A549 (cell line): Measurements from ENCODE around the gene ZNF385D. TPM values are rescaled to one million over a fixed set of nuclear protein-coding genes. Genes with fewer than 3 reads are reported as not detected.

Experiments
- ATAC-seq, 2 experiments: fragments of 200-7000 bp in 1 of 2; fragments of >200 bp in 1 of 2; cut with Nextera tagmentation in 1 of 2; cut with Tn5 transposase in 1 of 2; 3 replicates each; pipeline versions ENCODE4 v1.8.0 to v1.9.1; 2018 to 2020; ENCODE audit warnings: mild to moderate bottlenecking in 1 of 2, moderate library complexity in 1 of 2
- CTCF ChIA-PET: fragments of 300-600 bp; sonication (Branson Sonifier 250); formaldehyde crosslinking; extraction: SDS; loops from one replicate; lab custom pipeline; 2021; ENCODE audit warnings: antibody characterized with exemption, inconsistent platforms; lab: Yijun Ruan, JAX
- POLR2A ChIA-PET: fragments of 350-600 bp; formaldehyde crosslinking; extraction: SDS; loops from one replicate; lab custom pipeline; 2021; ENCODE audit warnings: antibody characterized with exemption, inconsistent platforms; lab: Yijun Ruan, JAX
- DNase-seq, 2 experiments: peaks; one replicate each; pipeline versions ENCODE4 v3.0.0 to v3.0.0-alpha.2; 2011 to 2016; ENCODE audit warnings: low read depth in 1 of 2, low spot score in 1 of 2
- FAIRE-seq: peaks from 2 replicates; lab custom pipeline; 2011; peaks lifted over from hg19 to GRCh38; lab: Jason Lieb, UNC
- H3K27ac ChIP-seq, 2 experiments: fragments of >200 bp; sonication (Bioruptor Twin); formaldehyde crosslinking; 3 replicates each; pipeline ENCODE4 v1.5.1; 2016 to 2017
- H3K4me1 ChIP-seq: fragments of >200 bp; sonication (Bioruptor Twin); formaldehyde crosslinking; 3 replicates; pipeline ENCODE4 v1.6.1; 2016
- H3K4me2 ChIP-seq: fragments of >200 bp; sonication (Bioruptor Twin); formaldehyde crosslinking; 3 replicates; pipeline ENCODE4 v1.6.1; 2016
- H3K4me3 ChIP-seq: fragments of >200 bp; sonication (Bioruptor Twin); formaldehyde crosslinking; 3 replicates; pipeline ENCODE4 v1.5.1; 2016
- H3K9me3 ChIP-seq: fragments of >200 bp; sonication (Bioruptor Twin); formaldehyde crosslinking; 3 replicates; pipeline ENCODE4 v1.6.1; 2016
- CHD2 ChIP-seq: fragments of 150-350 bp; IDR thresholded peaks from 2 replicates; pipeline ENCODE4 v1.6.1; 2014; ENCODE audit warnings: low read length; ENCODE audit not compliant: partially characterized antibody
- CHD4 ChIP-seq: fragments of 200-600 bp; sonication (generic); IDR thresholded peaks from 2 replicates; pipeline ENCODE4 v1.6.1; 2016; ENCODE audit warnings: antibody characterized with exemption, mild to moderate bottlenecking, borderline replicate concordance
- ELK1 ChIP-seq: fragments of 150-350 bp; IDR thresholded peaks from 2 replicates; pipeline ENCODE4 v1.6.1; 2014; ENCODE audit warnings: low read depth, mild to moderate bottlenecking, low read length
- EP300 ChIP-seq, 2 experiments: fragments of >200 bp; sonication (Bioruptor Twin); formaldehyde crosslinking; IDR thresholded peaks; 2 replicates in 1 of 2; 3 replicates in 1 of 2; pipeline ENCODE4 v1.6.1; 2016 to 2017
- ESRRA ChIP-seq: fragments of 150-350 bp; IDR thresholded peaks from 2 replicates; pipeline ENCODE4 v1.6.1; 2014; ENCODE audit warnings: mild to moderate bottlenecking, low read length, borderline replicate concordance
- FOSB ChIP-seq: fragments of 250-450 bp; sonication (Bioruptor Pico); IDR thresholded peaks from 2 replicates; pipeline ENCODE4 v1.5.0; 2020; ENCODE audit warnings: mild to moderate bottlenecking, moderate library complexity
- FOSL2 ChIP-seq, 2 experiments: fragments of 450-650 bp in 1 of 2; fragments of >200 bp in 1 of 2; sonication (Bioruptor Twin) in 1 of 2; formaldehyde crosslinking; IDR thresholded peaks; 2 replicates each; pipeline versions ENCODE4 v1.5.0 to v1.6.1; 2016 to 2020; ENCODE audit warnings: mild to moderate bottlenecking in 1 of 2, moderate library complexity in 1 of 2
- HOXB13 ChIP-seq: fragments of 250-450 bp; sonication (Bioruptor Pico); IDR thresholded peaks from 2 replicates; pipeline ENCODE4 v1.5.0; 2020; ENCODE audit warnings: low read depth, mild to moderate bottlenecking, moderate library complexity
- HOXB5 ChIP-seq: fragments of 250-450 bp; sonication (Bioruptor Pico); IDR thresholded peaks from 2 replicates; pipeline ENCODE4 v1.5.0; 2020; ENCODE audit warnings: mild to moderate bottlenecking, moderate library complexity
- JUN ChIP-seq, 2 experiments: fragments of >200 bp; sonication (Bioruptor Twin); formaldehyde crosslinking; IDR thresholded peaks; 2 replicates in 1 of 2; 3 replicates in 1 of 2; pipeline ENCODE4 v1.6.1; 2016 to 2017
- KDM5A ChIP-seq: fragments of 200-600 bp; sonication (generic); IDR thresholded peaks from 2 replicates; pipeline ENCODE4 v1.6.1; 2016; ENCODE audit warnings: antibody characterized with exemption, mild to moderate bottlenecking
- MAFK ChIP-seq: fragments of 450-650 bp; IDR thresholded peaks from 2 replicates; pipeline ENCODE4 v1.6.1; 2014; ENCODE audit not compliant: partially characterized antibody
- MYC ChIP-seq: IDR thresholded peaks from 2 replicates; pipeline ENCODE4 v1.6.1; 2012; ENCODE audit warnings: mild to moderate bottlenecking, inconsistent platforms, low read length, improper control_type of control experiment, borderline replicate concordance
- NPAS2 ChIP-seq: fragments of 250-450 bp; sonication (Bioruptor Pico); IDR thresholded peaks from 2 replicates; pipeline ENCODE4 v1.8.0; 2022; ENCODE audit warnings: mild to moderate bottlenecking, moderate library complexity, borderline replicate concordance
- NR3C1 ChIP-seq: fragments of >200 bp; sonication (Bioruptor Twin); formaldehyde crosslinking; IDR thresholded peaks from 3 replicates; pipeline ENCODE4 v1.6.1; 2017
- PBX3 ChIP-seq: IDR thresholded peaks from 2 replicates; pipeline ENCODE4 v1.6.1; 2012
- POLR2AphosphoS2 ChIP-seq: conservative IDR thresholded peaks from 2 replicates; pipeline ENCODE4 v1.6.1; 2012; ENCODE audit warnings: low read length, improper control_type of control experiment, inconsistent platforms
- RAD21 ChIP-seq, 2 experiments: fragments of >200 bp in 1 of 2; sonication (Bioruptor Twin) in 1 of 2; formaldehyde crosslinking in 1 of 2; IDR thresholded peaks in 1 of 2; conservative IDR thresholded peaks in 1 of 2; 2 replicates in 1 of 2; 3 replicates in 1 of 2; pipeline ENCODE4 v1.6.1; 2012 to 2018; ENCODE audit warnings: inconsistent platforms in 1 of 2
- TFCP2L1 ChIP-seq: fragments of 250-450 bp; sonication (Bioruptor Pico); IDR thresholded peaks from 2 replicates; pipeline ENCODE4 v1.5.0; 2021; ENCODE audit warnings: mild to moderate bottlenecking
- WGBS: methylation state at CpG from one replicate; pipeline ENCODE4 v1.1.6; 2017; ENCODE audit errors: missing lambda C conversion rate; 5-methylcytosine and 5-hydroxymethylcytosine counted together
- polyA plus RNA-seq, 4 experiments: library from polyadenylated mRNA; depleted of rRNA in 3 of 4; stranded (reverse); fragments of >200 nt; fragmentation: RNase III in 1 of 4; extraction: RNeasy Plus Mini Kit Qiagen cat#74134 plus additional on column Dnase treatment in 1 of 4; gene quantifications; 2 replicates in 3 of 4; 3 replicates in 1 of 4; pipeline ENCODE4 v1.2.3, GENCODE V29; 2011 to 2017

Gene ZNF385D
- polyA plus RNA-seq, 2 of the 4 experiments (the other 2 are of a cell fraction) = not detected

GRCh38 chr3:21752749-21753347, 1.8 kb upstream of the ZNF385D start:
- CTCF ChIA-PET = no interaction called here
- Histone ChIP-seq H3K4me3 (no peak overlapping the region), H3K4me1 (no peaks in the 10 kb centered on the region), H3K27ac (no peak overlapping the region), H3K9me3 (no peaks in the 10 kb centered on the region), H3K4me2 (no peak overlapping the region)
- POLR2A ChIA-PET = no interaction called here
- DNase-seq (peak in 1 of 2 experiments; percentile 30), ATAC-seq (no peak), FAIRE-seq (no peak)
- 4% methylated on average over 3 of the region's 3 CpGs for WGBS
- TF ChIP-seq RAD21 (conservative IDR thresholded peaks at IDR 0.05 in 1 of 2, IDR thresholded peaks at IDR 0.05 in 1 of 2) (peak in 1 of 2 experiments; percentile 30; a peak in 2 of 5 replicates), ELK1 (no peak), TFCP2L1 (CRISPR knock-in tag) (no peak), CHD4 (no peak)
- TF ChIP-seq, all 56 proteins: peak for 1

GRCh38 chr3:21751886-21752285, 876 bp upstream of the ZNF385D start:
- 11% methylated on average over 6 of the region's 6 CpGs for WGBS
- no peak overlapping the region for H3K4me3 ChIP-seq

GRCh38 chr3:21750080-21750696, 822 bp downstream of the ZNF385D start:
- 8% methylated on average over 8 of the region's 8 CpGs for WGBS
- no peak for TF ChIP-seq NR3C1
- TF ChIP-seq FOSB = no peak
- TF ChIP-seq PBX3 = no peak
- no peak for TF ChIP-seq NPAS2 (CRISPR knock-in tag)
- no peak for TF ChIP-seq HOXB5
- no peak for TF ChIP-seq FOSL2 (IDR thresholded peaks at IDR 0.05)
- no peak for TF ChIP-seq FOSL2 (CRISPR knock-in tag; IDR thresholded peaks at IDR 0.05)
- no peak for TF ChIP-seq KDM5A
- TF ChIP-seq, all 56 proteins: peak for 0
- no peaks in the 10 kb centered on the region for H3K9me3 ChIP-seq
- ChIA-PET POLR2A (no interaction called here), CTCF (no interaction called here)
- ATAC-seq (no peak), DNase-seq (no peak), FAIRE-seq (no peak)
- H3K4me2 ChIP-seq = no peak overlapping the region
- no peak overlapping the region for H3K4me3 ChIP-seq
- H3K4me1 ChIP-seq = no peaks in the 10 kb centered on the region
- H3K27ac ChIP-seq = no peak overlapping the region

More at GRCh38 chr3:21751886-21752285, 876 bp upstream of the ZNF385D start:
- CTCF ChIA-PET = no interaction called here
- Histone ChIP-seq H3K27ac (no peak overlapping the region), H3K4me2 (no peak overlapping the region), H3K9me3 (no peaks in the 10 kb centered on the region), H3K4me1 (no peaks in the 10 kb centered on the region)
- POLR2A ChIA-PET = no interaction called here
- DNase-seq (no peak), ATAC-seq (no peak), FAIRE-seq (no peak)
- TF ChIP-seq POLR2AphosphoS2 (no peak), JUN (IDR thresholded peaks at IDR 0.05) (no peak), CHD2 (no peak), MAFK (no peak)

- H3K27ac ChIP-seq = no peak overlapping the region
- CTCF ChIA-PET = no interaction called here
- no peak overlapping the region for H3K4me3 ChIP-seq
- H3K4me1 ChIP-seq = no peaks in the 10 kb centered on the region
- TF ChIP-seq EP300 (IDR thresholded peaks at IDR 0.05) (no peak), HOXB13 (CRISPR knock-in tag) (no peak), ESRRA (no peak), MYC (no peak)
- TF ChIP-seq, all 56 proteins: peak for 0
- no peak for DNase-seq
- no peak overlapping the region for H3K4me2 ChIP-seq
- no peak for ATAC-seq
- WGBS = 7% methylated on average over 5 of the region's 5 CpGs
- no peak for FAIRE-seq
- no peaks in the 10 kb centered on the region for H3K9me3 ChIP-seq
- POLR2A ChIA-PET = no interaction called here
Observed at GRCh38 chr3:21747966-21748555, 2.9 kb downstream of the ZNF385D start.
